Right ventricle myocardium inferior (tissue), 1 donor: ENCODE results near the gene THADA. TPM values are rescaled to one million over a fixed set of nuclear protein-coding genes. Genes with fewer than 3 reads are reported as not detected.

Experiments
- ATAC-seq: fragments of 200-7000 bp; cut with Tn5 transposase; one replicate; pipeline ENCODE4 v1.9.1; 2020; ENCODE audit warnings: mild to moderate bottlenecking, moderate library complexity
- DNase-seq: peaks from one replicate; pipeline ENCODE4 v3.0.0; 2021; ENCODE audit errors: missing footprints
- intact Hi-C: fragments of 100-400 bp; cut with DNase I; formaldehyde crosslinking; loops from one replicate; pipeline ENCODE4 v1.11.0; 2022
- total RNA-seq: library from RNA; stranded (reverse); fragmentation: NEBNext Ultra II Directional; extraction: Animal tissue kit (Norgen Biotek cat#: 25700); gene quantifications from one replicate; pipeline ENCODE4 v1.2.1, GENCODE V29; 2021
- donor health status: DM: no; HTN: yes; CAD: no; lungs with severe emphysema.

Gene THADA
- total RNA-seq, 1 donor from 2014 or later: 10.5 TPM

GRCh38 chr2:43482961-43483360 is 112.9 kb downstream of the THADA start:
- intact Hi-C loops: loop anchor here (1.0 to 10.0 kb wide), 8 partner anchors 136 to 655 kb away; no protein-coding TSS in a partner anchor
- DNase-seq: no peak
- peak; percentile 37 for ATAC-seq

GRCh38 chr2:43481927-43482542 is 113.8 kb downstream of the THADA start:
- DNase-seq: no peak
- intact Hi-C loops: loop anchor here (2.0 to 10.0 kb wide), 7 partner anchors 135 to 627 kb away; no protein-coding TSS in a partner anchor
- ATAC-seq: no peak

- DNase-seq: no peak
- intact Hi-C loops: loop anchor here (5.0 to 10.0 kb wide), 6 partner anchors 134 to 626 kb away; no protein-coding TSS in a partner anchor
- ATAC-seq: no peak
Observed at GRCh38 chr2:43480874-43481273, 115.0 kb downstream of the THADA start.

GRCh38 chr2:43478412-43479086 is 117.3 kb downstream of the THADA start:
- DNase-seq: no peak
- no peak for ATAC-seq
- intact Hi-C loops: no loop called here

- peak; percentile 34 for ATAC-seq
Observed at GRCh38 chr2:43475922-43476321, 119.9 kb downstream of the THADA start.

GRCh38 chr2:43475137-43475846 is 120.5 kb downstream of the THADA start:
- DNase-seq: no peak
- ATAC-seq: no peak
- intact Hi-C loops: no loop called here

More at GRCh38 chr2:43475922-43476321, 119.9 kb downstream of the THADA start:
- DNase-seq: no peak
- intact Hi-C loops: no loop called here

- DNase-seq: no peak
- ATAC-seq: no peak
- intact Hi-C loops: no loop called here
Observed at GRCh38 chr2:43474273-43474672, 121.6 kb downstream of the THADA start.

GRCh38 chr2:43473767-43474166 is 122.1 kb downstream of the THADA start:
- intact Hi-C loops: no loop called here
- DNase-seq (no peak), ATAC-seq (no peak)

GRCh38 chr2:43472527-43473194 is 123.2 kb downstream of the THADA start:
- intact Hi-C loops: no loop called here
- DNase-seq: no peak
- no peak for ATAC-seq

- no peak for ATAC-seq
Observed at GRCh38 chr2:43469713-43470112, 126.1 kb downstream of the THADA start.

GRCh38 chr2:43469094-43469493 is 126.7 kb downstream of the THADA start:
- no peak for DNase-seq
- no peak for ATAC-seq
- intact Hi-C loops: no loop called here

More at GRCh38 chr2:43469713-43470112, 126.1 kb downstream of the THADA start:
- intact Hi-C loops: no loop called here
- no peak for DNase-seq

GRCh38 chr2:43467891-43468290 is 127.9 kb downstream of the THADA start:
- no peak for ATAC-seq
- intact Hi-C loops: no loop called here
- no peak for DNase-seq

- intact Hi-C loops: no loop called here
- DNase-seq (no peak), ATAC-seq (no peak)
Observed at GRCh38 chr2:43465234-43465633, 130.6 kb downstream of the THADA start.

- ATAC-seq: peak; percentile 90
- DNase-seq: peak; percentile 61
- intact Hi-C loops: no loop called here
Observed at GRCh38 chr2:43464590-43464989, 131.2 kb downstream of the THADA start.

GRCh38 chr2:43462866-43463641 is 132.8 kb downstream of the THADA start:
- ATAC-seq (no peak), DNase-seq (no peak)
- intact Hi-C loops: no loop called here

- intact Hi-C loops: no loop called here
- ATAC-seq: peak; percentile 35
- peak; percentile 31 for DNase-seq
Observed at GRCh38 chr2:43461453-43462073, 134.3 kb downstream of the THADA start.

GRCh38 chr2:43460611-43461365 is 135.1 kb downstream of the THADA start:
- ATAC-seq: no peak
- no peak for DNase-seq
- intact Hi-C loops: no loop called here
